H9 (cell line): Measurements from ENCODE around the gene ZNF800. TPM values are rescaled to one million over a fixed set of nuclear protein-coding genes. Genes with fewer than 3 reads are reported as not detected.

Source experiments
- DNase-seq: peaks from one replicate; pipeline ENCODE4 v3.0.0-alpha.2; 2017
- H2AFZ ChIP-seq: one replicate; pipeline ENCODE4 v1.6.1; 2013; ENCODE audit warnings: mild to moderate bottlenecking, low read length, control low read depth, moderate library complexity
- H2AK5ac ChIP-seq: 2 replicates; pipeline ENCODE4 v1.6.1; 2013; ENCODE audit warnings: low read length, control low read depth, mixed read lengths; ENCODE audit not compliant: insufficient read length
- H2BK120ac ChIP-seq: one replicate; pipeline ENCODE4 v1.6.1; 2013; ENCODE audit warnings: low read depth, mild to moderate bottlenecking, low read length, control low read depth, inconsistent platforms; ENCODE audit not compliant: poor library complexity, severe bottlenecking
- H2BK12ac ChIP-seq: 2 replicates; pipeline ENCODE4 v1.6.1; 2013; ENCODE audit warnings: low read length, control low read depth, mixed read lengths, low read depth; ENCODE audit not compliant: insufficient read length
- H2BK15ac ChIP-seq: 2 replicates; pipeline ENCODE4 v1.6.1; 2013; ENCODE audit warnings: low read depth, low read length, control low read depth
- H2BK20ac ChIP-seq: one replicate; pipeline ENCODE4 v1.6.1; 2013; ENCODE audit warnings: low read depth, mild to moderate bottlenecking, low read length, control low read depth, inconsistent platforms; ENCODE audit not compliant: poor library complexity, severe bottlenecking
- H2BK5ac ChIP-seq: 2 replicates; pipeline ENCODE4 v1.6.1; 2013; ENCODE audit warnings: low read length, control low read depth, mixed read lengths; ENCODE audit not compliant: insufficient read length
- H3K14ac ChIP-seq: 2 replicates; pipeline ENCODE4 v1.6.1; 2013; ENCODE audit warnings: low read length, control low read depth; ENCODE audit not compliant: insufficient read depth
- H3K18ac ChIP-seq: 2 replicates; pipeline ENCODE4 v1.6.1; 2013; ENCODE audit warnings: low read depth, mild to moderate bottlenecking, mixed read lengths, low read length, control low read depth; ENCODE audit not compliant: insufficient read length
- H3K23ac ChIP-seq: 2 replicates; pipeline ENCODE4 v1.6.1; 2013; ENCODE audit warnings: low read length, control low read depth, mixed read lengths, low read depth; ENCODE audit not compliant: insufficient read length
- H3K23me2 ChIP-seq: 2 replicates; pipeline ENCODE4 v1.6.1; 2013; ENCODE audit warnings: low read depth, mild to moderate bottlenecking, mixed read lengths, low read length, control low read depth; ENCODE audit not compliant: insufficient read length, poor library complexity, severe bottlenecking
- H3K27ac ChIP-seq: 2 replicates; pipeline ENCODE4 v1.5.1; 2013; ENCODE audit warnings: low read length, control low read depth, mixed read lengths, low read depth; ENCODE audit not compliant: insufficient read length
- H3K27me3 ChIP-seq: 2 replicates; pipeline ENCODE4 v1.6.1; 2013; ENCODE audit warnings: low read length, control low read depth, inconsistent platforms; ENCODE audit not compliant: insufficient read depth
- H3K4ac ChIP-seq: 2 replicates; pipeline ENCODE4 v1.6.1; 2013; ENCODE audit warnings: low read depth, mild to moderate bottlenecking, control low read depth, inconsistent platforms, low read length, moderate library complexity
- H3K4me1 ChIP-seq: 2 replicates; pipeline ENCODE4 v1.6.1; 2013; ENCODE audit warnings: low read length, control low read depth, inconsistent platforms; ENCODE audit not compliant: insufficient read depth
- H3K4me2 ChIP-seq: 2 replicates; pipeline ENCODE4 v1.6.1; 2013; ENCODE audit warnings: low read length, control low read depth, mixed read lengths; ENCODE audit not compliant: insufficient read length, insufficient read depth
- H3K56ac ChIP-seq: 2 replicates; pipeline ENCODE4 v1.6.1; 2013; ENCODE audit warnings: low read depth, mild to moderate bottlenecking, mixed read lengths, low read length, control low read depth; ENCODE audit not compliant: insufficient read length
- H3K79me1 ChIP-seq: 2 replicates; pipeline ENCODE4 v1.6.1; 2013; ENCODE audit warnings: low read depth, mild to moderate bottlenecking, moderate library complexity, low read length, control low read depth, inconsistent platforms; ENCODE audit not compliant: insufficient read depth, poor library complexity, severe bottlenecking
- H3K79me2 ChIP-seq: 2 replicates; pipeline ENCODE4 v1.6.1; 2013; ENCODE audit warnings: low read length, control low read depth, inconsistent platforms; ENCODE audit not compliant: insufficient read depth
- H3K9ac ChIP-seq: 2 replicates; pipeline ENCODE4 v1.6.1; 2013; ENCODE audit warnings: low read length, control low read depth, mixed read lengths; ENCODE audit not compliant: insufficient read length; ENCODE audit errors: extremely low read depth
- H3K9me3 ChIP-seq: one replicate; pipeline ENCODE4 v1.6.1; 2013; ENCODE audit warnings: low read depth, low read length, inconsistent platforms; ENCODE audit not compliant: control insufficient read depth
- H3T11ph ChIP-seq: one replicate; pipeline ENCODE4 v1.6.1; 2013; ENCODE audit warnings: mild to moderate bottlenecking, low read length, control low read depth, inconsistent platforms
- H4K20me1 ChIP-seq: one replicate; pipeline ENCODE4 v1.6.1; 2013; ENCODE audit not compliant: control insufficient read depth, insufficient read length, insufficient read depth
- H4K5ac ChIP-seq: 2 replicates; pipeline ENCODE4 v1.6.1; 2013; ENCODE audit warnings: low read depth, mild to moderate bottlenecking, mixed read lengths, low read length, control low read depth; ENCODE audit not compliant: insufficient read length
- H4K8ac ChIP-seq: replicated peaks from 2 replicates; pipeline ENCODE4 v1.6.1; 2013; ENCODE audit warnings: low read length, control low read depth, mixed read lengths, low read depth; ENCODE audit not compliant: insufficient read length
- H4K91ac ChIP-seq: 2 replicates; pipeline ENCODE4 v1.6.1; 2013; ENCODE audit warnings: low read depth, mild to moderate bottlenecking, moderate library complexity, mixed read lengths, low read length, control low read depth; ENCODE audit not compliant: insufficient read length
- H3K27ac Mint-ChIP-seq, 3 experiments: 2 replicates in 2 of 3; 3 replicates in 1 of 3; pipeline ENCODE4 v1.8.0; 2020 to 2021; ENCODE audit warnings: mixed read lengths in 3 of 3, mild to moderate bottlenecking in 1 of 3, moderate library complexity in 1 of 3
- H3K27me3 Mint-ChIP-seq: 2 replicates; pipeline ENCODE4 v1.8.0; 2021; ENCODE audit warnings: low read depth, mild to moderate bottlenecking, moderate library complexity, mixed read lengths
- H3K36me3 Mint-ChIP-seq, 3 experiments: 2 replicates in 2 of 3; 3 replicates in 1 of 3; pipeline ENCODE4 v1.8.0; 2020 to 2021; ENCODE audit warnings: low read depth in 3 of 3, mixed read lengths in 3 of 3; ENCODE audit not compliant: insufficient read depth in 1 of 3
- H3K4me1 Mint-ChIP-seq, 2 experiments: 2 replicates each; pipeline ENCODE4 v1.8.0; 2020; ENCODE audit warnings: mixed read lengths in 2 of 2
- H3K4me3 Mint-ChIP-seq, 2 experiments: 2 replicates in 1 of 2; 3 replicates in 1 of 2; pipeline ENCODE4 v1.8.0; 2020 to 2021; ENCODE audit warnings: mild to moderate bottlenecking in 2 of 2, mixed read lengths in 2 of 2, moderate library complexity in 1 of 2
- H3K9me3 Mint-ChIP-seq, 2 experiments: 2 replicates in 1 of 2; 3 replicates in 1 of 2; pipeline ENCODE4 v1.8.0; 2020; ENCODE audit warnings: mild to moderate bottlenecking in 2 of 2, mixed read lengths in 2 of 2, moderate library complexity in 1 of 2
- CTCF ChIP-seq: fragments of 200-600 bp; sonication (generic); conservative IDR thresholded peaks from 3 replicates; pipeline ENCODE4 v1.8.0; 2021; ENCODE audit warnings: antibody characterized with exemption, mild to moderate bottlenecking
- WGBS: extraction: QIAGEN DNeasy Blood & Tissue Kit; methylation state at CpG from one replicate; pipeline ENCODE4 v1.1.7; 2013; ENCODE audit warnings: missing lambda C conversion rate, low lambda C conversion rate, mixed read lengths; ENCODE audit not compliant: insufficient read length; ENCODE audit errors: extremely low coverage; 5-methylcytosine and 5-hydroxymethylcytosine counted together
- total RNA-seq: library from RNA; stranded (reverse); gene quantifications from 2 replicates; pipeline ENCODE4 v1.2.1, GENCODE V29; 2021

Gene ZNF800
- total RNA-seq, 1 experiment from 2014 or later, result 11.0 TPM

GRCh38 chr7:127377425-127377824, 15.1 kb downstream of the ZNF800 start:
- Histone ChIP-seq H3K4me2 (no peak overlapping the region), H3K14ac (no peak overlapping the region), H3K56ac (no peak overlapping the region), H3K4me1 (no peaks in the 10 kb centered on the region), H3K27ac (no peak overlapping the region), H3K23ac (no peak overlapping the region), H3K4ac (no peak overlapping the region), H2BK15ac (no peak overlapping the region), H2BK12ac (no peak overlapping the region), H4K20me1 (no peaks in the 10 kb centered on the region), H3K27me3 (no peaks in the 10 kb centered on the region), H4K5ac (no peak overlapping the region), H3K79me2 (no peaks in the 10 kb centered on the region), H2AFZ (no peak overlapping the region), H2BK5ac (no peak overlapping the region), H2AK5ac (no peak overlapping the region), H2BK20ac (no peak overlapping the region), H3K23me2 (no peaks in the 10 kb centered on the region), H3K18ac (no peak overlapping the region), H3K9me3 (no peaks in the 10 kb centered on the region), H2BK120ac (no peak overlapping the region), H4K91ac (no peak overlapping the region), H3K79me1 (no peaks in the 10 kb centered on the region), H4K8ac (no peak overlapping the region), H3K9ac (no peak overlapping the region), H3T11ph (no peak overlapping the region)
- Mint-ChIP-seq H3K4me3 (no peak overlapping the region), H3K4me1 (peaks cover 0 to 3% of the 10 kb centered on the region in 2 experiments; a peak in 3 of 4 replicates), H3K36me3 (peaks cover 0 to 15% (median 0%) of the 10 kb centered on the region in 3 experiments; a peak in 3 of 7 replicates), H3K27ac (no peak overlapping the region), H3K27me3 (no peaks in the 10 kb centered on the region), H3K9me3 (no peaks in the 10 kb centered on the region)
- WGBS, result no CpG with 5 or more reads among the region's 1 CpG
- DNase-seq, result no peak
- TF ChIP-seq CTCF, result no peak
